A549 (cell line): ENCODE measurements around the gene DCXR. TPM values are rescaled to one million over a fixed set of nuclear protein-coding genes. Genes with fewer than 3 reads are reported as not detected.

Experiments
- ATAC-seq, 2 experiments: fragments of 200-7000 bp in 1 of 2; fragments of >200 bp in 1 of 2; cut with Nextera tagmentation in 1 of 2; cut with Tn5 transposase in 1 of 2; 3 replicates each; pipeline versions ENCODE4 v1.8.0 to v1.9.1; 2018 to 2020; ENCODE audit warnings: mild to moderate bottlenecking in 1 of 2, moderate library complexity in 1 of 2
- CTCF ChIA-PET: fragments of 300-600 bp; sonication (Branson Sonifier 250); formaldehyde crosslinking; extraction: SDS; loops from one replicate; lab custom pipeline; 2021; ENCODE audit warnings: antibody characterized with exemption, inconsistent platforms; lab: Yijun Ruan, JAX
- POLR2A ChIA-PET: fragments of 350-600 bp; formaldehyde crosslinking; extraction: SDS; loops from one replicate; lab custom pipeline; 2021; ENCODE audit warnings: antibody characterized with exemption, inconsistent platforms; lab: Yijun Ruan, JAX
- DNase-seq, 2 experiments: peaks; one replicate each; pipeline versions ENCODE4 v3.0.0 to v3.0.0-alpha.2; 2011 to 2016; ENCODE audit warnings: low read depth in 1 of 2, low spot score in 1 of 2
- FAIRE-seq: peaks from 2 replicates; lab custom pipeline; 2011; peaks lifted over from hg19 to GRCh38; lab: Jason Lieb, UNC
- H3K27ac ChIP-seq, 2 experiments: fragments of >200 bp; sonication (Bioruptor Twin); formaldehyde crosslinking; 3 replicates each; pipeline ENCODE4 v1.5.1; 2016 to 2017
- H3K4me1 ChIP-seq: fragments of >200 bp; sonication (Bioruptor Twin); formaldehyde crosslinking; 3 replicates; pipeline ENCODE4 v1.6.1; 2016
- H3K4me2 ChIP-seq: fragments of >200 bp; sonication (Bioruptor Twin); formaldehyde crosslinking; 3 replicates; pipeline ENCODE4 v1.6.1; 2016
- H3K4me3 ChIP-seq: fragments of >200 bp; sonication (Bioruptor Twin); formaldehyde crosslinking; 3 replicates; pipeline ENCODE4 v1.5.1; 2016
- H3K9me3 ChIP-seq: fragments of >200 bp; sonication (Bioruptor Twin); formaldehyde crosslinking; 3 replicates; pipeline ENCODE4 v1.6.1; 2016
- ATOH8 ChIP-seq: fragments of 250-450 bp; sonication (Bioruptor Pico); IDR thresholded peaks from 2 replicates; pipeline ENCODE4 v1.5.0; 2020; ENCODE audit warnings: low read depth, mild to moderate bottlenecking, moderate library complexity
- CHD2 ChIP-seq: fragments of 150-350 bp; IDR thresholded peaks from 2 replicates; pipeline ENCODE4 v1.6.1; 2014; ENCODE audit warnings: low read length; ENCODE audit not compliant: partially characterized antibody
- CHD4 ChIP-seq: fragments of 200-600 bp; sonication (generic); IDR thresholded peaks from 2 replicates; pipeline ENCODE4 v1.6.1; 2016; ENCODE audit warnings: antibody characterized with exemption, mild to moderate bottlenecking, borderline replicate concordance
- CTCF ChIP-seq: fragments of >200 bp; sonication (Bioruptor Twin); formaldehyde crosslinking; IDR thresholded peaks from 3 replicates; pipeline ENCODE4 v1.5.1; 2016
- E2F6 ChIP-seq: IDR thresholded peaks from 2 replicates; pipeline ENCODE4 v1.6.1; 2012; ENCODE audit warnings: low read depth, borderline replicate concordance
- EP300 ChIP-seq, 2 experiments: fragments of >200 bp; sonication (Bioruptor Twin); formaldehyde crosslinking; IDR thresholded peaks; 2 replicates in 1 of 2; 3 replicates in 1 of 2; pipeline ENCODE4 v1.6.1; 2016 to 2017
- FOSL2 ChIP-seq, 2 experiments: fragments of 450-650 bp in 1 of 2; fragments of >200 bp in 1 of 2; sonication (Bioruptor Twin) in 1 of 2; formaldehyde crosslinking; IDR thresholded peaks; 2 replicates each; pipeline versions ENCODE4 v1.5.0 to v1.6.1; 2016 to 2020; ENCODE audit warnings: mild to moderate bottlenecking in 1 of 2, moderate library complexity in 1 of 2
- HDAC2 ChIP-seq: fragments of 200-600 bp; sonication (generic); IDR thresholded peaks from 2 replicates; pipeline ENCODE4 v1.6.1; 2016
- HMGXB4 ChIP-seq: fragments of 250-450 bp; sonication (Bioruptor Pico); IDR thresholded peaks from 2 replicates; pipeline ENCODE4 v1.5.0; 2021; ENCODE audit warnings: mild to moderate bottlenecking, moderate library complexity, borderline replicate concordance
- MAFK ChIP-seq: fragments of 450-650 bp; IDR thresholded peaks from 2 replicates; pipeline ENCODE4 v1.6.1; 2014; ENCODE audit not compliant: partially characterized antibody
- MAX ChIP-seq: IDR thresholded peaks from 2 replicates; pipeline ENCODE4 v1.6.1; 2012
- NR3C1 ChIP-seq: fragments of >200 bp; sonication (Bioruptor Twin); formaldehyde crosslinking; IDR thresholded peaks from 3 replicates; pipeline ENCODE4 v1.6.1; 2017
- POLR2A ChIP-seq: IDR thresholded peaks from 2 replicates; pipeline ENCODE4 v1.6.1; 2012; ENCODE audit warnings: mild to moderate bottlenecking, low read length
- RAD21 ChIP-seq, 2 experiments: fragments of >200 bp in 1 of 2; sonication (Bioruptor Twin) in 1 of 2; formaldehyde crosslinking in 1 of 2; IDR thresholded peaks in 1 of 2; conservative IDR thresholded peaks in 1 of 2; 2 replicates in 1 of 2; 3 replicates in 1 of 2; pipeline ENCODE4 v1.6.1; 2012 to 2018; ENCODE audit warnings: inconsistent platforms in 1 of 2
- RARB ChIP-seq: fragments of 250-450 bp; sonication (Bioruptor Pico); IDR thresholded peaks from 2 replicates; pipeline ENCODE4 v1.8.0; 2021; ENCODE audit warnings: mild to moderate bottlenecking, moderate library complexity
- RCOR1 ChIP-seq: fragments of 150-350 bp; IDR thresholded peaks from 2 replicates; pipeline ENCODE4 v1.6.1; 2014; ENCODE audit warnings: antibody characterized with exemption, low read length, low read depth
- RFX5 ChIP-seq: fragments of 450-650 bp; IDR thresholded peaks from 2 replicates; pipeline ENCODE4 v1.7.1; 2014; ENCODE audit warnings: antibody characterized with exemption, mild to moderate bottlenecking, moderate library complexity
- SMC3 ChIP-seq: fragments of >200 bp; sonication (Bioruptor Twin); formaldehyde crosslinking; IDR thresholded peaks from 3 replicates; pipeline ENCODE4 v1.6.1; 2018; ENCODE audit warnings: inconsistent platforms
- SREBF2 ChIP-seq: fragments of 450-650 bp; IDR thresholded peaks from 2 replicates; pipeline ENCODE4 v1.6.1; 2014; ENCODE audit warnings: mild to moderate bottlenecking, moderate library complexity
- WGBS: methylation state at CpG from one replicate; pipeline ENCODE4 v1.1.6; 2017; ENCODE audit errors: missing lambda C conversion rate; 5-methylcytosine and 5-hydroxymethylcytosine counted together
- polyA plus RNA-seq, 4 experiments: library from polyadenylated mRNA; depleted of rRNA in 3 of 4; stranded (reverse); fragments of >200 nt; fragmentation: RNase III in 1 of 4; extraction: RNeasy Plus Mini Kit Qiagen cat#74134 plus additional on column Dnase treatment in 1 of 4; gene quantifications; 2 replicates in 3 of 4; 3 replicates in 1 of 4; pipeline ENCODE4 v1.2.3, GENCODE V29; 2011 to 2017
- TF ChIP-seq, protein P1 (sequence below): fragments of 450-650 bp; IDR thresholded peaks from 2 replicates; pipeline ENCODE4 v1.6.1; 2014; ENCODE audit warnings: antibody characterized with exemption
- TF ChIP-seq, protein P2 (sequence below): fragments of 150-350 bp; IDR thresholded peaks from 2 replicates; pipeline ENCODE4 v1.6.1; 2014; ENCODE audit warnings: low read depth, mild to moderate bottlenecking, low read length
- TF ChIP-seq, protein P3 (sequence below): fragments of 200-600 bp; sonication (generic); IDR thresholded peaks from 2 replicates; pipeline ENCODE4 v1.6.1; 2016; ENCODE audit warnings: antibody characterized with exemption, mild to moderate bottlenecking, moderate library complexity

The DCXR gene
- polyA plus RNA-seq, 2 of the 4 experiments (the other 2 are of a cell fraction), result 39.3 to 70.7 TPM

GRCh38 chr17:82033359-82034085 lies 4.0 kb downstream of the DCXR start:
- TF ChIP-seq SREBF2 (no peak), HMGXB4 (CRISPR knock-in tag) (no peak), CHD4 (no peak), EP300 (IDR thresholded peaks at IDR 0.05) (no peak), SMC3 (no peak), HDAC2 (no peak), RARB (CRISPR knock-in tag) (no peak)
- TF ChIP-seq, protein P1, sequence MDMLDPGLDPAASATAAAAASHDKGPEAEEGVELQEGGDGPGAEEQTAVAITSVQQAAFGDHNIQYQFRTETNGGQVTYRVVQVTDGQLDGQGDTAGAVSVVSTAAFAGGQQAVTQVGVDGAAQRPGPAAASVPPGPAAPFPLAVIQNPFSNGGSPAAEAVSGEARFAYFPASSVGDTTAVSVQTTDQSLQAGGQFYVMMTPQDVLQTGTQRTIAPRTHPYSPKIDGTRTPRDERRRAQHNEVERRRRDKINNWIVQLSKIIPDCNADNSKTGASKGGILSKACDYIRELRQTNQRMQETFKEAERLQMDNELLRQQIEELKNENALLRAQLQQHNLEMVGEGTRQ, result no peak
- ChIA-PET POLR2A (no interaction called here), CTCF (interaction anchor here (0.9 to 33.2 kb wide), 5 partner anchors 13 to 69 kb away, joined by 3 to 794 read pairs (median 16); partner anchors contain the start of genes CENPX, DUS1L, GPS1 and LRRC45)
- Histone ChIP-seq H3K4me3 (no peak overlapping the region), H3K4me2 (no peak overlapping the region), H3K9me3 (no peaks in the 10 kb centered on the region), H3K27ac (no peak overlapping the region), H3K4me1 (peaks cover 13% of the 10 kb centered on the region; the same call in 2 of the 3 replicates)
- 90% methylated on average over 23 of the region's 38 CpGs for WGBS
- ATAC-seq, result no peak
- no peak for DNase-seq
- FAIRE-seq, result no peak

DNA sequence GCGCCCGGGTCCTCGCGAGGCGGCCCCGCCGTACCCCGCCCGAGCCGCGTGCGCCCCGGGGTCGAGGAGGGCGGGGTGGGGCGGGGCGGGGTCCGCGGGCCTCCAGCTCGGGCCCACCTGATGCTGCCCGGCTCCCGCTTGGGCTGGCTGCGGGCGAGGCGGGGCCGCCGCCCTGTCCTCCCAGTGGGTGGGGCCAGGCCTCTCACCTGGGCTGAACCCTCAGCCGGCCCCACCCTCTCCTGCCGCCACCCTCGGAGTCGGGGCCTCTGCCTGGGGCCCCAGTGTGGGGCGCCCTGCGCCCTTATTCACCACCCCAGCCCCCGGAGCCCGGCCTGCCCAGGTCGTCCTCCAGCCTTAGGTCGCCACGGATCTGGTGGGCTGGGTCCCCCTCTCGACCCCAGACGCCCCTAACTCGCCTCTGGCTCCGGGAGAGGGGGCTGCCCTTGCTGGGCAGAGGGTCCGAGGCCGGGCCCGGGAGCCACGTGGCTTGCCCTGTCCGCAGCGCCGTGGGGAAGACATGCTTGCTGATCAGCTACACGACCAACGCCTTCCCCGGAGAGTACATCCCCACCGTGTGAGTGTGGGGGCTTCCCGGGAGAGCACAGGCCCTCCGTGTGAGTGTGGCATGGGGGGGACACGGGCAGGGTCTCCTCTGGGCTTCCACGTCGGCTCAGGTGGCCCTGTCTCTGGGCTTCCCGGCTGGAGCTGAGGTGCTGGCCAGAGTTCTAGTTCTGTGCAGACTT lies 5.4 kb downstream of the DCXR start:
- Histone ChIP-seq H3K9me3 (no peaks in the 10 kb centered on the region), H3K4me1 (peaks cover 10% of the 10 kb centered on the region; the same call in 2 of the 3 replicates), H3K4me3 (peak overlapping the region; percentile 66), H3K4me2 (peak overlapping the region; percentile 94), H3K27ac (peak overlapping the region; percentile 75 to 94)
- ChIA-PET POLR2A (interaction anchor here (0.5 to 3.4 kb wide), 3 partner anchors 9 to 261 kb away, joined by 3 to 33 read pairs (median 4); partner anchors contain the start of genes CENPX, FASN and LRRC45), CTCF (interaction anchor here (0.9 to 33.2 kb wide), 7 partner anchors 11 to 124 kb away, joined by 3 to 794 read pairs (median 32); partner anchors contain the start of genes CENPX, DUS1L, GPS1 and LRRC45)
- no peak for DNase-seq
- WGBS, result 48% methylated on average over 17 of the region's 59 CpGs
- peak; percentile 11 to 14; a peak in 4 of 6 replicates for ATAC-seq
- no peak for FAIRE-seq
- TF ChIP-seq CHD4 (no peak), RAD21 (conservative IDR thresholded peaks at IDR 0.05 in 1 of 2, IDR thresholded peaks at IDR 0.05 in 1 of 2) (no peak), CHD2 (no peak), RFX5 (no peak), FOSL2 (IDR thresholded peaks at IDR 0.05) (no peak), FOSL2 (CRISPR knock-in tag; IDR thresholded peaks at IDR 0.05) (no peak), CTCF (no peak), ATOH8 (CRISPR knock-in tag) (no peak), MAFK (no peak), MAX (no peak), NR3C1 (no peak), E2F6 (no peak), POLR2A (no peak), RCOR1 (no peak)
- TF ChIP-seq, protein P2, sequence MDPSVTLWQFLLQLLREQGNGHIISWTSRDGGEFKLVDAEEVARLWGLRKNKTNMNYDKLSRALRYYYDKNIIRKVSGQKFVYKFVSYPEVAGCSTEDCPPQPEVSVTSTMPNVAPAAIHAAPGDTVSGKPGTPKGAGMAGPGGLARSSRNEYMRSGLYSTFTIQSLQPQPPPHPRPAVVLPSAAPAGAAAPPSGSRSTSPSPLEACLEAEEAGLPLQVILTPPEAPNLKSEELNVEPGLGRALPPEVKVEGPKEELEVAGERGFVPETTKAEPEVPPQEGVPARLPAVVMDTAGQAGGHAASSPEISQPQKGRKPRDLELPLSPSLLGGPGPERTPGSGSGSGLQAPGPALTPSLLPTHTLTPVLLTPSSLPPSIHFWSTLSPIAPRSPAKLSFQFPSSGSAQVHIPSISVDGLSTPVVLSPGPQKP, result no peak
- TF ChIP-seq, protein P3, sequence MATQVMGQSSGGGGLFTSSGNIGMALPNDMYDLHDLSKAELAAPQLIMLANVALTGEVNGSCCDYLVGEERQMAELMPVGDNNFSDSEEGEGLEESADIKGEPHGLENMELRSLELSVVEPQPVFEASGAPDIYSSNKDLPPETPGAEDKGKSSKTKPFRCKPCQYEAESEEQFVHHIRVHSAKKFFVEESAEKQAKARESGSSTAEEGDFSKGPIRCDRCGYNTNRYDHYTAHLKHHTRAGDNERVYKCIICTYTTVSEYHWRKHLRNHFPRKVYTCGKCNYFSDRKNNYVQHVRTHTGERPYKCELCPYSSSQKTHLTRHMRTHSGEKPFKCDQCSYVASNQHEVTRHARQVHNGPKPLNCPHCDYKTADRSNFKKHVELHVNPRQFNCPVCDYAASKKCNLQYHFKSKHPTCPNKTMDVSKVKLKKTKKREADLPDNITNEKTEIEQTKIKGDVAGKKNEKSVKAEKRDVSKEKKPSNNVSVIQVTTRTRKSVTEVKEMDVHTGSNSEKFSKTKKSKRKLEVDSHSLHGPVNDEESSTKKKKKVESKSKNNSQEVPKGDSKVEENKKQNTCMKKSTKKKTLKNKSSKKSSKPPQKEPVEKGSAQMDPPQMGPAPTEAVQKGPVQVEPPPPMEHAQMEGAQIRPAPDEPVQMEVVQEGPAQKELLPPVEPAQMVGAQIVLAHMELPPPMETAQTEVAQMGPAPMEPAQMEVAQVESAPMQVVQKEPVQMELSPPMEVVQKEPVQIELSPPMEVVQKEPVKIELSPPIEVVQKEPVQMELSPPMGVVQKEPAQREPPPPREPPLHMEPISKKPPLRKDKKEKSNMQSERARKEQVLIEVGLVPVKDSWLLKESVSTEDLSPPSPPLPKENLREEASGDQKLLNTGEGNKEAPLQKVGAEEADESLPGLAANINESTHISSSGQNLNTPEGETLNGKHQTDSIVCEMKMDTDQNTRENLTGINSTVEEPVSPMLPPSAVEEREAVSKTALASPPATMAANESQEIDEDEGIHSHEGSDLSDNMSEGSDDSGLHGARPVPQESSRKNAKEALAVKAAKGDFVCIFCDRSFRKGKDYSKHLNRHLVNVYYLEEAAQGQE, result no peak
